ES-I3 (cell line): Measurements from ENCODE around the gene KRTAP5-1.
"Not testable (repeated sequence)": the region's sequence is repeated elsewhere in the genome, so short reads cannot be mapped to it uniquely, and the experiment has no call there.

Experiments
- H3K36me3 ChIP-seq: 2 replicates; pipeline ENCODE4 v1.6.1; 2013; ENCODE audit warnings: mild to moderate bottlenecking, low read length, control low read depth, moderate library complexity; ENCODE audit not compliant: insufficient read depth
- H3K4me1 ChIP-seq: 2 replicates; pipeline ENCODE4 v1.6.1; 2013; ENCODE audit warnings: mild to moderate bottlenecking, control low read depth, low read length; ENCODE audit not compliant: insufficient read depth
- H3K9ac ChIP-seq: 2 replicates; pipeline ENCODE4 v1.6.1; 2013; ENCODE audit warnings: low read depth, mild to moderate bottlenecking, low read length, moderate library complexity
- H3K9me3 ChIP-seq: 2 replicates; pipeline ENCODE4 v1.6.1; 2013; ENCODE audit warnings: mild to moderate bottlenecking, low read length, moderate library complexity; ENCODE audit not compliant: control insufficient read depth, insufficient read depth

Gene KRTAP5-1

GRCh38 chr11:1608363-1608762, 23.3 kb upstream of the KRTAP5-1 start, which contains the start of gene KRTAP5-3:
KRTAP5-3 (minus strand) TSS chr11:1608463; CDS start chr11:1608385, 78 bp downstream.
- Histone ChIP-seq H3K36me3 (no peaks in the 10 kb centered on the region), H3K9me3 (no peaks in the 10 kb centered on the region), H3K4me1 (0 out of 2 replicates have a peak, but pooled peaks cover 4% of the 10 kb centered on the region), H3K9ac (peak within 1 kb of the TSS; percentile 16; the same call in 1 of the 2 replicates)

- H3K9me3 ChIP-seq, H3K4me1 ChIP-seq, H3K9ac ChIP-seq, H3K36me3 ChIP-seq: not testable (repeated sequence)
Observed at GRCh38 chr11:1607901-1608300, 22.8 kb upstream of the KRTAP5-1 start.

- H3K9me3 ChIP-seq, H3K4me1 ChIP-seq, H3K36me3 ChIP-seq: not testable (repeated sequence)
- H3K9ac ChIP-seq: peak overlapping the region; percentile 16; the same call in 1 of the 2 replicates
Observed at GRCh38 chr11:1607156-1607845, 22.2 kb upstream of the KRTAP5-1 start.

- H3K4me1 ChIP-seq, H3K9ac ChIP-seq, H3K9me3 ChIP-seq, H3K36me3 ChIP-seq: not testable (repeated sequence)
Observed at GRCh38 chr11:1605923-1606322, 20.8 kb upstream of the KRTAP5-1 start.

- Histone ChIP-seq H3K4me1 (0 out of 2 replicates have a peak, but pooled peaks cover 4% of the 10 kb centered on the region), H3K9ac (no peak overlapping the region), H3K36me3 (no peaks in the 10 kb centered on the region), H3K9me3 (no peaks in the 10 kb centered on the region; the same call in 1 of the 2 replicates)
Observed at GRCh38 chr11:1604711-1605110, 19.6 kb upstream of the KRTAP5-1 start.

- Histone ChIP-seq H3K9ac (no peak overlapping the region), H3K4me1 (0 out of 2 replicates have a peak, but pooled peaks cover 4% of the 10 kb centered on the region), H3K36me3 (no peaks in the 10 kb centered on the region), H3K9me3 (no peaks in the 10 kb centered on the region; the same call in 1 of the 2 replicates)
Observed at GRCh38 chr11:1604181-1604580, 19.1 kb upstream of the KRTAP5-1 start.

- 0 out of 2 replicates have a peak, but pooled peaks cover 4% of the 10 kb centered on the region for H3K4me1 ChIP-seq
- no peaks in the 10 kb centered on the region for H3K36me3 ChIP-seq
- H3K9ac ChIP-seq: no peak overlapping the region
- no peaks in the 10 kb centered on the region; the same call in 1 of the 2 replicates for H3K9me3 ChIP-seq
Observed at GRCh38 chr11:1603629-1604028, 18.5 kb upstream of the KRTAP5-1 start.

GRCh38 chr11:1601663-1602062, 16.6 kb upstream of the KRTAP5-1 start:
- not testable (repeated sequence) for H3K4me1 ChIP-seq, H3K9ac ChIP-seq, H3K36me3 ChIP-seq

GRCh38 chr11:1600626-1601025, 15.5 kb upstream of the KRTAP5-1 start:
- no peak overlapping the region for H3K9ac ChIP-seq
- no peaks in the 10 kb centered on the region; the same call in 1 of the 2 replicates for H3K9me3 ChIP-seq
- H3K4me1 ChIP-seq: peaks cover 12% of the 10 kb centered on the region; the same call in 1 of the 2 replicates
- H3K36me3 ChIP-seq: no peaks in the 10 kb centered on the region

More at GRCh38 chr11:1601663-1602062, 16.6 kb upstream of the KRTAP5-1 start:
- not testable (repeated sequence) for H3K9me3 ChIP-seq

- no peak overlapping the region for H3K9ac ChIP-seq
- H3K36me3 ChIP-seq: no peaks in the 10 kb centered on the region
- H3K4me1 ChIP-seq: peaks cover 12% of the 10 kb centered on the region; the same call in 1 of the 2 replicates
- H3K9me3 ChIP-seq: no peaks in the 10 kb centered on the region; the same call in 1 of the 2 replicates
Observed at GRCh38 chr11:1598816-1599215, 13.7 kb upstream of the KRTAP5-1 start.

GRCh38 chr11:1598406-1598805, 13.3 kb upstream of the KRTAP5-1 start:
- H3K9ac ChIP-seq, H3K36me3 ChIP-seq, H3K9me3 ChIP-seq: not testable (repeated sequence)
- peaks cover 12% of the 10 kb centered on the region; the same call in 1 of the 2 replicates for H3K4me1 ChIP-seq

- Histone ChIP-seq H3K4me1 (peaks cover 12% of the 10 kb centered on the region; the same call in 1 of the 2 replicates), H3K9ac (no peak within 1 kb of the TSS), H3K9me3 (no peaks in the 10 kb centered on the region; the same call in 1 of the 2 replicates), H3K36me3 (no peaks in the 10 kb centered on the region)
Observed at GRCh38 chr11:1597994-1598380, 12.9 kb upstream of the KRTAP5-1 start, which contains the start of gene KRTAP5-2. KRTAP5-2 (minus strand) TSS chr11:1598294; CDS start chr11:1598250, 44 bp downstream.

- no peaks in the 10 kb centered on the region for H3K9me3 ChIP-seq
- no peaks in the 10 kb centered on the region for H3K36me3 ChIP-seq
- H3K4me1 ChIP-seq: peaks cover 12% of the 10 kb centered on the region; the same call in 1 of the 2 replicates
- H3K9ac ChIP-seq: no peak overlapping the region
Observed at GRCh38 chr11:1597331-1597993, 12.4 kb upstream of the KRTAP5-1 start.

- Histone ChIP-seq H3K9ac (0 out of 2 replicates have a peak overlapping the region, but pooled peaks have one; percentile 16), H3K4me1 (peaks cover 12% of the 10 kb centered on the region; the same call in 1 of the 2 replicates)
- H3K9me3 ChIP-seq, H3K36me3 ChIP-seq: not testable (repeated sequence)
Observed at GRCh38 chr11:1596576-1597121, 11.6 kb upstream of the KRTAP5-1 start.
